ENCODE results near the gene WRAP73.

Gene WRAP73

DNA sequence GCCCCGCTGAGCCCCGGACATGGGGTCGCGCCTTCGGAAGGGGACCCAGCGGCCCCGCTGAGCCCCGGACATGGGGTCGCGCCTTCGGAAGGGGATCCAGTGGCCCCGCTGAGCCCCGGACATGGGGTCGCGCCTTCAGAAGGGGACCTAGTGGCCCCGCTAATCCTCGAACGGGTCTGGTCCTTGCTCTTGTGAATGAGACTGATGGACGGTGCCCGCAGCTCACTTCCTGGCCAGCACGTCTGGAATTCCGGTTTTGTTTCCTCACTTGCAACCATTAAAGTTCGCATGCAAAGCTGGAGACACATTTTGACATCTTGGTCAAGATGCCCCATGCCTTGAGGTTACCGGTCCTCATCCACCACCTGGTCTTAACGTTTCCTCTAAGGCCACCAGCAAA is 5.6 kb downstream of the WRAP73 start:
- DNase-seq: no peak

DNA sequence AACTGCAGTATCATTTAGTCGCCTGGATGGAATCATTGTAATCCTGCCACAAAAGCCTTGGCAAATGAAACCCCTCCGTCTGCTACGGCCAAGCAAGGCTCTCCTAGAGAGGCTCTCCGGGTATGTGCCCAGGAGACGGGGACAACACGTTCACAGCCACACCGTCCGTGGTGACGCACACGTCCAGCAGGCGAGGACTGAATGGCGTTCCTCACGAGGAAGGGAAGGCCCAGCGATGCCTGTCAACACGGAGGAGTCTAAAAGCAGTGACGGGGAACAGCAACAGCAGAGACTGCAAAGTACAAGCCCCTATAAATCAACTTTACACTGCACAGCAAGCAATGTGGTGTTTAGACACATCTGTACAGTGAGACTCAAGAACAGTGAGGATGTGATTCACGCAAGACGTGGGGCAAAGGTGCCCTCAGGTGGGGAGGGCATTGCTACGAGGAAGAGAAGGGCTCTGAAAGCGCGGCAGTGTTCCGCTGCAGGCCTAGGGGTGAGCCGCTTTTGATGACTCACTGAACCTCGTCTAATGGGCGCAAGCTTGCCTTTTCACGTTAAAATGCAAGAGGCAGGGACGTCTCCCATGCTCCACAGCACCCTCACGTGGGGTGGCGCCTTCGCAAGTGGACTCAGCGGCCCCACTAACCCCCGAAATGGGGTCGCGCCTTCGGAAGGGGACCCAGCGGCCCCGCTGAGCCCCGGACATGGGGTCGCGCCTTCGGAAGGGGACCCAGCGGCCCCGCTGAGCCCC is 6.8 kb downstream of the WRAP73 start:
- DNase-seq: no peak

DNA sequence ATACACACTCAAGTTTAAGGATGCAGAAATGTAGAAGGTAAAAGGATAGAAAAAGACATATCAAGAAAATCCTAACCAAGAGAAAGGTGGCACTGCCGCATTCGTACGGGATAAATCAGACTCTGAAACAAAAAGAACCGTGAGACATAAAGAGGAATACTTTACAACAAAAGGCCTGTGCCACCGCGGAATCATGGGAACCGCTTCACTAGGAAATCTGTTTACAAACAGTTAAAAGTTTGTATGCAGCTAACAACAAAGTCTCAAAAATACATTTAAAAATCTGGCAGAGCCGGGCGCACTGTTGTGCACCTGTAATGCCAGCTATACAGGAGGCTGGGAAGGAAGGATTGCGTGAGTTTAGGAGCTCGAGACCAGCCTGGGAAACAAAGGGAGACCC is 8.1 kb downstream of the WRAP73 start:
- no peak for DNase-seq

DNA sequence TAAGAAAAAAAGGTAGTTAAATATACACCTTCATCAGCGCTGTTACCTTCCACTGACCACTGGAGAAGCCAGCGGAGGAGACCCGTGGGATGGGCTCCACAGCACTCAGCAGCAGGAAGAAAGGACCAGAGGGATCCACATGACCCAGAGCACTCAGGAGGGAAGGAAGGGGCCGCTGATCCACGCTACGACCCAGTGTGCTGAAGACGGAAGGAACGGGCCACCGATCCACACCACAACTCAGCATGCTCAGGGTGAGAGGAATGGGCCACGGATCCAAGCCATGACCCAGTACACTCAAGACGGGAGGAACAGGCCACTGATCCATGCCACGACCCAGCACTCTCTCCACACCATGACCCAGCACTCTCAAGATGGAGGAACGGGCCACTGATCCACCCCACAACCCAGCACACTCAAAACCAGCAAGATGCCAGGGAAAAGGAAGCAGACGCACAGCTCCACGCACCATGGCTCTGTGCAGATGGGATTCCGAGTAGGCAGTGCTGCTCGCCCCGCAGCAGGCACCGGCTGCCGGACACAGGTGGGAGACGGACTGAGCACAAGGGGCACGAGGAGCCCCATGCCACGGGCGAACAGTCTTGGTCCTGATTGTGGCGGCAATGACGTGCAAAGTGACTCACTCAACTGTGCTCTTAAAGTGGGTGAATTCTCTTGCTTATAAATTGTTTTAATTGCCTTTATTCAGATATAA is 8.7 kb downstream of the WRAP73 start:
- no peak for DNase-seq

DNA sequence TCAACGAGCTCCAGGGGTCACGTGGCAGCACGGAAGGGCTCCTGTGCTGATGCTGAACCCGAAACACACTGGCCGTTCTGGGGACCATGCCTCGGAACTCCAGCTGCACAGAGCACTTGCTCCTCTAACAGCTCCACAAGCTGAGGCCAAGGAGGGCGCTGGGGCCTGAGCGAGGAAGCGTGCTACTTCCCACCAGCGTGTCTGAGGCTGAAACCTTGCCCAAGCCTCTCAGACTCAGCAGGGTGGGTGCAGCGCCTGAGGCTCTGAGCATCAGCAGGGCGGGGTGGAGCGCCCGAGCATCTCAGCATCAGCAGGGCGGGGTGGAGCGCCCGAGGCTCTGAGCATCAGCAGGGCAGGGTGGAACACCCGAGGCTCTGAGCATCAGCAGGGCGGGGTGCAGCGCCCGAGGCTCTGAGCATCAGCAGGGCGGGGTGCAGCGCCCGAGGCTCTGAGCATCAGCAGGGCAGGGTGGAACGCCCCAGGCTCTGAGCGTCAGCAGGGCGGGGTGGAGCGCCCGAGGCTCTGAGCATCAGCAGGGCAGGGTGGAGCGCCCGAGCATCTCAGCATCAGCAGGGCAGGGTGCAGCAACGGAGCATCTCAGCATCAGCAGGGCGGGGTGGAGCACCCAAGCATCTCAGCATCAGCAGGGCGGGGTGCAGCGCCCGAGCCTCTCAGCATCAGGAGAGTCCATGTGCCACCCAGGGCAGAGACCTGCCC is 9.6 kb downstream of the WRAP73 start:
- no peak for DNase-seq

DNA sequence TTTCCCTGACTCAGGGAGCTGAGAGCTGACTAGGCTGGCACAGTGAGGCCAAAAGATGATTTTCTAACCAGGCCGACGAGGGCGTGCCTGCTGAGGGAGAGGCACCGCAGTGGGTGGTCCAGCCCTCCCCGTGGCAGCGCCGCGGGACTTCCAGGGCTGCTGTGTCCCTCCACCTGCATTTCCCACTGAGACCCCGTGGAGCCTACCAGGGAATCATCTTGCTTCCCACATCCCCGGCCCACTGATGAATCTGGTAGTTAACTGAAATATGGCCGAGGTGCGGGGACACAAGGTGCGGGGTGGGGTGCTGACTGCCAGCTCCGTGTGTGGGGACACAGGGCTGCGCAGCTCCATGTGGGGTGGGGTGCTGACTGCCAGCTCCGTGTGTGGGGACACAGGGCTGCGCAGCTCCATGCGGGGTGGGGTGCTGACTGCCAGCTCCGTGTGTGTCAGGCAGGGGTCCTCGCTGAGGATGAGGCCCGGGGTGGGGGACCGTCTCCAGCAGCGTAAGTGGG is 10.4 kb downstream of the WRAP73 start:
- DNase-seq: no peak

DNA sequence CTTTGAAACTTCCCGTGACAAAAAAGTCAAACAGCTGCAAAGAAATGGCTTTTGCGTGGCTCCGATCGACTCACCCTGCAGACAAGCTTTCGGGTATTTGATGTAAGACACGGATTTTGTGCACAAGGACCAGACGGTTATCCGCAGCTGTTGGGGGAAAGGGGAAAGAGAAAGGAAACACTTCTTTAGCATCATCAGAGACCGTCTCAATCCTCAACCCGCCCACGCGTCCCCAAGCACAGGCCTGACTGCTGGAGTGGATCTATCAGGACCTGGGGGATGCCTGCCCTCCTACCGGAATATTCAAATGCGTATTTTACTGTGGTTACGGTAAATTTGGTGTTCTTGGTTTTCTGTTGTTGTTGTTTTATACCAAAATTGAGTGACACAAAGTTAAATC is 11.2 kb downstream of the WRAP73 start:
- DNase-seq: no peak

DNA sequence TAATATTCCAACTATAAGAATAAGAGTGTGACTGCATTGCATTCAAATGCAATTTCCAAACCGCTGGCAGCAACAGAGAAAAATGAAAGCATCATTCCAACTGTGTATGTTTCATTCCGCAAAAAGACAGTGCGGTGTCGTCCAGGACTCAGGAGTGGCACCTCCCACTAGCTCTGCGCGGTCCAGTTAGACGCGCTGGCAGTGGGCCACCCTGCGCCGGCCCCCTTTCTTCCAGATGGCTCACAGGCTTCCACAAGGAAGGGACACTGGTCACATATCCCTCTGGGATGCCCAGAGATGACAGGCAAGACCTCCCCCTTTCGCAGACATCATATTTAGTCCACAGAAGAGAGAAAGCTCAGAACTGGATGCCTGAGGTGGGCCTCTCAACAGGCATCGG is 11.9 kb downstream of the WRAP73 start:
- DNase-seq: no peak

DNA sequence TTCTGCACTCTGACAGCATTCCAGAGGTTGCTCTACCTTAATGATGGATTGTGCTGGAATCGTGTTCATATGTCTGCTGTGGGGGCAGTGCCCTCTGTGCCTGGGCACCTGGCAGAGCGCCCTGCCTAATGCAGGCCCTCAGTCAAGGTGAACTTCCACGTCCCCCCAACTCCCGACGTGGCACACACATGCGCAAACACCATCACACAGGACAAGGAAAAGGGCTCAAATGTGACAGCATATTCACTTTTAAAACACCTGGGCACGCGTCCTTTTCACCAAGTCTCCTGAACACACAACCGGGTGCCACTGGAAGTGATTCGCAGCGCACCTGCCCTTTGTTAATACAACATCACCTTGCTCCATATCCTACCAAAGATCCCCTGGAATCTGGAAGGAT is 13.4 kb downstream of the WRAP73 start:
- no peak for DNase-seq

DNA sequence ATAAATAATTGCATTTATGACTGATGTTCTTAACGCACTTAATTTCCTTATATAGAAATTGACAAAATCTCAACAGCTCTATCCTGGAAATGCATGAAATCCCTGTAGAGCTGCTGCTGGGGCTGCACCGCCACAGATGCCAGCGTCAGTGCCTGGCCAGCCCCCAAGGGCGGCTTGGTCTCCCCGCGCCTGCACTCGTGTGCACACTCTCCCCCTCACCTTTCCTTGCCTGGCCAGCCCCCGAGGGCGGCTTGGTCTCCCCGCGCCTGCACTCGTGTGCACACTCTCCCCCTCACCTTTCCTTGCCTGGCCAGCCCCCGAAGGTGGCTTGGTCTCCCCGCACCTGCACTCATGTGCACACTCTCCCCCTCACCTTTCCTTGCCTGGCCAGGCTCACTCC is 13.8 kb downstream of the WRAP73 start:
- DNase-seq: no peak

DNA sequence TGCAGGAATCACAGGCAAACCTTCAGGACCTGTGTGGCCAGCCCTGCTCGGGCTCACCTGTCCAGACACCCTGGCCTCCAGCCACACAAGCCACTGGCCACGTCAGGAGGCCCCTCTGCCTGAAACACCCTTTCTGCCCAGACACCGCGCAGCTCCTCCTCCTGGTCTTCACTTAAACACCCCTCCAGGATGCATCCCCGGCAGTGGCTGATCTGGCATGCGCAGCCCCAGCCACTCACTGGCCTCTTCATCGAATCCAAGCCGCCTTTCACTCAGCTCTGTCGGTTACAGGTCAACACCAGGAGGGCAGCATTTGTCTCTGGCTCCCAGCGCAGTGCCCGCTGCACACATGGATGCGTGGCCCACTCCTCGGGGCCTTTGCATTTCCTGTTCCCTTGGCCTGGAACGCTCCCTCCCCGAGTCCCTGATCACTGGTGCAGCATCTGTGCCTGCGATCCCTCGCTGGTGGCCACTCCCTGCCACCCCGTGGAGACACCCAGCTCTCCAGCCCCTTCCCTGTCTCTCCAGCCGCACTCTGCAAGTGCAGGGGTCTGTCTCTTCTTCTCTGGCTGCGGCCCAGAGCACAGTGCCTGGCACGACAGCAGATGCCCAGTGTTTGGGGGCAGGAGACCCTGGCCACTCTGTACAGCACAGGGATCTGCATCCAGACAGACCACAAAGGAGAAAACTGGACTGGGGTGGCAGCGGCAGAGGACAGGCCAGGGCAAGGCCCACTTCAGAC is 15.7 kb downstream of the WRAP73 start:
- DNase-seq: no peak

DNA sequence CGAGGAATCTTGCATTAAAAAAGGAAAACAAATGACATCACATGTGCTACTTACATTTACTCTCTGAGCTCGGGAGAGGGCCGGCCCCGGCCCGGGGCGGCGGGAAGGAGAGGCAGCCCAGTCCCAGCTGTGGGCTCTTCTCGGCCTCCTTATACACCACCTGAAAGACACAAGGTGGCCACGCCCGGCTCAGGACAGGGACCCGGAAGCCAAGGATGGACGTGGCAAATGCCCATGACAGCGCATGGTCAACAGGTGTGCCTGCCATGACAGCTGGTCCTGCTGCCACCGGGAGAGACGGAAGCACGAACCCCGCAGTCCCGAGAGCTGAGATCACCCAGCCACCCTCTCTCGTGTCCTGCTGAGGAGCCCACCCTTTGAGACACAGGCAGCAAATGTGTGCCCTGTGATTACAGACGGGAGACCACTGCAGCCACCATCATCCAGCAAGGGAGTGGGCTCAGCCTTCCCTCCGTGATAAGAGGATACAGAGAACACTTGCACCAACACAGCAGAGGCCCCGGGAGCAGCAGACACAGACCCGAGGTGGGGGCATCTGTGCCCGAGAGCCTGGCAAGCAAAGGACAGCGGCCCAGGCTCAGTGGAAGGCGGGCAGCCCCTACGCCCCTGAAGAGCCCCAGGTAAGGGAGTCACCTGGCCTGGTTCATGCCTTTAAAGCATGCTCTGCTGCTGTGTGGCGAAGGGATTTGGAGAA is 16.4 kb downstream of the WRAP73 start:
- DNase-seq: no peak

DNA sequence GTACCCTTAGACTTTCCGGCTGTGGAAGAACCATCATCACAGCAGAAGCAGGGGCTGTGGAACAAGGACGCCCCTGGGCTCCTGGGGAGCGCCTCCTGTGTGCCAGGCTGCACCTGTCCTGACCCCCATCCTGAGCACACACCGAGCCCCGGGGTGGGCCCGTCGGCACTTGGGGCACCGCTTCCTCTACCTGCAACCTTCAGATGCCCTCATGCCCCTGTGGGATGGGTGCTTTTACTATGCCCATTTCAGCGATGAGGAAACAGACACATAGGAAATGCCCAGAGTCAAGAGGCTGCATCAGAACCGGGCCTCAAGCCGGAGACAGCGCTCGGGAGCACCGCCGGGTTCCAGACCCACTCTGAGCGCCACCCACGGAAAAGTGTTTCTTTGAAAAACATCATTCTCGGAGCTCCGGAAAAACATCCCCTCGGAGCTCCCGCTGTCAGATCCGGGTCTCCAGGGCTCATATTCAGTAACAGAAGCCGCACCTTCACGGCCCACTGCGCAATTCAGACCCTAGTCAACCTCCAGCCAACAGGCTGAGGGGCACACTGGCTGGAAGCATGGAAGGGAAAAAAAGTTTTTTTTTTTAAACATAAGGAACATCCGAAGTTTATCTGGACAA is 17.1 kb downstream of the WRAP73 start:
- DNase-seq: no peak

DNA sequence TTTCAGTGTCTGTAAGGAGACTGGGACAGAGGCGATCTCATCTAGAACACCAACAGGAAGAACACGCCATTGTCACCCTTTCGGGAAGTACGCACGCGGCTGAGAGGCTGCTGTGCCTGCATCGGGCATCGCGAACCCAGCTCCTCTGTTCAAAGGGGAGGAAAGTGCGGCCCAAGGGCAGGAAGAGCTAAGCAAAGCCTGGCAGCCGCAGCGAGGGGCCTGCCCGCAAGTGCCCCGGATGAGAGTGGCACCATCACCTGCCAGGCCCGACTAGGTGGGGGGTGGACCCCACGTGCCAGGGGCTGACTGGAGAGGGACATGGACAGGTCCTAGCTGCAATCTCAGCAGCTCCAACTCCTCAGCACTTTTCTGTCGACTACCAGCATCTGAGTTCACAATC is 17.6 kb downstream of the WRAP73 start:
- DNase-seq: no peak

DNA sequence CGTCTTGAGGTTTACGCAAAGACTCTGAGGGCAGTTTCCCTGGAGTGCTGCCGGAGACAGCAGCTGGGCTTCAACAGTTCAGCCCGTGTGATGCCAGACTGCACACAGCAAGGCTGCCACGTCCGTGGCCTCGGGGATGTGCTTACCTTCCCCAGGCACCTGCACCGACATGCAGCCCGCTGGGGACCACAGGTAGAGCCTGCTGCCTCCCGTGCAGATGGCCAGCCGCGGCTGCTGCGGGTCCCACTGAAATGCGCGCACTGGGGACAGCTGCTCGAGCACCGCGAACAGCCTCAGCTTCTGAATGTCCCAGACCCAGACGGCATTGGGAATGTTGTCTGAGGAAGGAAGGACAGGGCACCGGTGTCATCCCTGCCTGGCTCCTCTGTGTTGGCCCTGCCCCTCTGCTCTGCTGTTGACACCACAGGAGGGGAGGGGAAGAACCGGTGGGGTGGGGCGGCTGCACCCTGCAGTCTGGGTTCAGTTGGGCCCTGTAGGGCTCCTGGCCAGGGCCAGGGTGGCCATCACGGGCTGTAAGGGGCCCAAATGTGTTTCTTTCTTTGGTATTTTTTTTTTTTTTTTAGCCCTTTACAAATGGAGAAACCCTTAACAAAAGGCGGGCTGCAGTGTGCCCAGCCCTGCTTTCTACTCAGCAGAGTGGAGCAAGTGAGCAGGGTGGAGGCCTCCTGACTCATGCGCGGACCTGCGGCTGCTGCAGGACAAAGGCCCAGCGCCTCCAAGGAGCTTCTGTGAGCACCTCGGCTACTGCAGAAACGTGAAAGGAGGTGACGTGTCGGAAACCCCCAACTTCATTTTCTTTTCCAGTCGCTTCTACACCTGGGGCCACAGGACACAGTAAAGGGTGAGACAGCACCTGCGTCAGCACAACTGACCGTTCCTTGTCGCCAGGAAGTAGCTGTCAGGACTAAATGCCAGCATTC is 18.3 kb downstream of the WRAP73 start:
- DNase-seq: no peak

DNA sequence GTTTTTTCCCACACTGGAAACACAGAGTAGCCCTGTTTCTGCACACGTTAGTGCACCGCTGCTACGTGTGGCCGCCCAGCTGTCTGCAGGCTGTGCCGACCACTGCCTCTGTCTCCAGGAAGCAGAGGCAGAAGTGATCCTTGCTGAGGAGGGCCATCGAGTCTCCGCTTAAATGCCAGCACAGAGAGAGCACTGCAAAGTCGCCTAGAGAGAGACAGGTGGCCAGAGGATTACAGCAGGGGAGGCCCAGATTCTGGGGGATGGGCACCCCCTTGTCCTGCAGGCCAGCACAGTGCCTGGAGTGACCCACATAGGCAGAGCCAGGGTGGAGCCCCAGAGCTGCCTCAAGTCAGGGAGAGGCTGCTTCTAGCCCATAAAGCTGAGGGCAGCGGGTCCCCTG is 19.0 kb downstream of the WRAP73 start:
- no peak for DNase-seq

DNA sequence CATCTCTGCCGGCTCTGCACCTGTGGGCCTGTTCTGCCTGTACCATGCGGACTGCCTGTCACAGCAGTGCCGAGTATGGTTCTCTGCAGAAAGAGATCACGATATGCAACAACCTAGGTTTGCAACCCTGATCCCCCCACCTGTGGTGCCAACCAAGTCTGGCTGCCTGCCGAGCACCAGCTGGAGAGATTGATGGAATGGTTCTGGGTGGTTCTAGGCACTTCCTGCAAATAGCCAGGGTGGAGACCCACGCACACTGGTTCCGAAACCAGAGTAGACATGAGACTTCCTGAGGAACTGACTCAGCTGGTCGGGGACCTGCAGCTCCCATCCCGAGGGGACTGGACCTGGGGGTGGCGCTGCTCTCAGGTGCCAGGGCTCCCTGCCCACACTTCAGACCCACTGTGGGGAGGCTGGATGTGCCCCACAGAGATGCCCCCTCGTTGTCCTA is 19.7 kb downstream of the WRAP73 start:
- DNase-seq: no peak

DNA sequence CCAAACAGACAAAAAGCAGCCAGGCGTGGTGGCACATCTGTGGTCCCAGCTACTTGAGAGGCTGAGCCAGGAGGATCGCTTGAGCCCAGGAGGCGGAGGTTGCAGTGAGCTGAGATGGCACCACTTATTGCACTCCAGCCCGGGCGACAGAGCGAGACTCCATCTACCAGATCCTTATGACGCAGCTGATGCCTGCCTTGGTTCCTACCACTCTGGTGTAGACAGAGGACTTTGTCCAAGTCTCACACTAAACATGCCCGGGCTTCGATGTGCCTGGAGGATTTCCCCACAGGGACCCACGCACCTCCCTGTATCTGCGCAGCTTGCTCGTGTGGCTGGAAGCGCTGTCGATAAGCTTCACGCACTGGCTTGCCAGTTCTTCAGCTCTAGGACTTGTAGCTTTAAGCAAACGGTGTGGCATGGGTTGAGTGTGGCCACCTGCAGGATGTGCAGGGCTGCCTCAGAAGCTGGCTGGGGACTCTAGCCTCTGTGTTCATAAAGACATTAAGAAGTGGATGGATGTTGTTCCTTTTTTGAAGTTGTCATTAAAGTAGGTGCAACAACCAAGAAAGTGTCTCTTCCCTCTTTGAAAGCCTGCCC is 20.2 kb downstream of the WRAP73 start:
- DNase-seq: no peak

DNA sequence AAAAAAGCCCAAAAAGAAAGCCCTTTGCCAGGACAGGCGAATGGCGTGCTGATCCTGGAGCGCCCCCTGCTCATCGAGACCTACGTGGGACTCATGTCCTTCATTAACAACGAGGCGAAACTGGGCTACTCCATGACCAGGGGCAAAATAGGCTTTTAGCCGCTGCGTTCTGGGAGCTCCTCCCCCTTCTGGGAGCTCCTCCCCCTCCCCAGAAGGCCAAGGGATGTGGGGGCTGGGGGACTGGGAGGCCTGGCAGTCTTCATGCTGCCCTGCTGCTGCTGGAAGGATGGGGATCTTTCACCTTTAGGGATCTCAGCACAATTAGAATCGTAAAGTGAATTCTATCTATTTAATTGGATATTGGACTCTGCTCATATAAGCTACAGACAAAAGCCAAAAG is 21.5 kb downstream of the WRAP73 start:
- no peak for DNase-seq
